Stimulated activated naive CD8-positive, alpha-beta T cell treated with anti-CD3 and anti-CD28 coated beads, Interleukin-15, amount 100 ng/mL, for 72 hours (primary cell): ENCODE measurements around the gene CCDC195.

Experiments used
- ATAC-seq: fragments of 150-1000 bp; cut with Tn5 transposase; 2 replicates; pipeline ENCODE4 v1.10.0; 2021; ENCODE audit warnings: mild to moderate bottlenecking, moderate library complexity
- DNase-seq, 2 donors: peaks; one replicate each; pipeline ENCODE4 v3.0.0; 2021 to 2022
- H3K27ac Mint-ChIP-seq, 2 donors: one replicate each; pipeline ENCODE4 v1.8.0; 2022; ENCODE audit warnings: mild to moderate bottlenecking in 2 of 2, mixed read lengths in 2 of 2, moderate library complexity in 2 of 2
- H3K27me3 Mint-ChIP-seq: one replicate; pipeline ENCODE4 v1.8.0; 2022; ENCODE audit warnings: mixed read lengths
- H3K4me1 Mint-ChIP-seq: one replicate; pipeline ENCODE4 v1.8.0; 2022; ENCODE audit warnings: mild to moderate bottlenecking, mixed read lengths
- H3K4me3 Mint-ChIP-seq, 2 donors: one replicate each; pipeline ENCODE4 v1.8.0; 2022; ENCODE audit warnings: mild to moderate bottlenecking in 2 of 2, mixed read lengths in 2 of 2, moderate library complexity in 1 of 2
- H3K9me3 Mint-ChIP-seq, 2 donors: one replicate each; pipeline ENCODE4 v1.8.0; 2022; ENCODE audit warnings: mixed read lengths in 2 of 2

Gene CCDC195

DNA sequence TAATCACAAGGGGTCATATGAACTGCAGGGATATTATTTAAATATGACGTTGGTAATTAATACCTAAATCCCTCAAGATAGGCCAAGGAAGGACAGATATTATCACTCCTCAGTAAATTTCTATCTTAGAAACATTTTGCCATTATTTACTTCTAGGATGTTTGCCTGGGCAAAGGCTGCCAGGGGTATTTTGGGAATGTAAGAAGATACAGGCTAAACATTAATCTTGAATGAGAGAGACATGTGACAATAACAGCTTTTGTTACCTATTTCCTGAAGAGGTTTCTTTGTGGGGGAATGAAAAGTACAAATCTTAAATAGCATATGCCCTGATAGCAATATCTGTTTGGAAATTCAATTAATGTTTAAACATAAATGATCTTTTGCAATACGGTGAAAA is 756 bp upstream of the CCDC195 start:
- Mint-ChIP-seq H3K4me1 (no peaks in the 10 kb centered on the region), H3K9me3 (peaks cover 6 to 14% of the 10 kb centered on the region in 2 donors), H3K27me3 (peaks cover 11% of the 10 kb centered on the region), H3K4me3 (no peak overlapping the region), H3K27ac (no peak overlapping the region)
- DNase-seq (no peak), ATAC-seq (no peak)

GRCh38 chr2:224711859-224712665 is 4.1 kb downstream of the CCDC195 start:
- Mint-ChIP-seq H3K27me3 (peaks cover 30% of the 10 kb centered on the region), H3K4me3 (no peak overlapping the region), H3K9me3 (peaks cover 6 to 14% of the 10 kb centered on the region in 2 donors), H3K27ac (no peak overlapping the region), H3K4me1 (no peaks in the 10 kb centered on the region)
- ATAC-seq (no peak), DNase-seq (no peak)

DNA sequence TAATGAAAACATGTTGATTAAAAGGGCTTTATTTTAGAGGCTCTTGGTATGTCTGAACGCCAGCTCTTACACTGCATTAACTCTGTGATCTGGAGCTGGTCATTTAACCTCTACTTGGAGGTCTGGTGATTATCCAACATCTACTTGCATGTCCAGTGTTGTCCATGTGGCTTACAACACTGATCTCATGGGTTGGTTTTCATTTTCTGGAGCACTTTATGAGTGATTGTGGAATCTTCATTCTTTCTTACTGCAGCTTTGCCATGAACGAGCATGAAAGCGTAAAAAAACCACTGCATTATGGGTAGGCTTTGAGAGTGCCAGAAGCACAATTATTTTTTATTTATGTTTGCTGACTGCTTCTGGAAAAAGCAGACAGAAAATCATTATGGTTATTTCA is 4.8 kb downstream of the CCDC195 start:
- H3K4me1 Mint-ChIP-seq = no peaks in the 10 kb centered on the region
- H3K9me3 Mint-ChIP-seq = peaks cover 6 to 14% of the 10 kb centered on the region in 2 donors
- DNase-seq = no peak
- ATAC-seq = no peak
- peaks cover 25% of the 10 kb centered on the region for H3K27me3 Mint-ChIP-seq
- no peak overlapping the region for H3K4me3 Mint-ChIP-seq
- H3K27ac Mint-ChIP-seq = no peak overlapping the region

DNA sequence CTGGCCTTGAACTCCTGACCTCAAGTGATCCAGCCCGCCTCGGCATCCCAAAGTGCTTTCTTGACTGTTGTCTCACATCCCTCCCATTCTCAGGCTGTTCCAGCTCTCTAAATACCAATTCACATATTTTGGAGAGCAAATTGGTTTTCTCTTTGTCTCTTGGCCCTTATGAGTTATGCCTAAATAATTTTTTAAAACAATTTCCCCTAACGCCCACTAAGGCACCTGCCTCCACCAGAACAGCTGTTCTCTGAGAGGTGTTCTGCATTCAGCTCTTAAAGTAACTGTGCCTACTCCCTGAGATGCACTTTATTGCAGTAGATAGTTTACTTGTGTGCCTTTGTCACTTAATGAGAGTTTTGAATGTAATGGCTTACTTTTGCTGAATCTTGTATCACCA is 6.9 kb downstream of the CCDC195 start:
- Mint-ChIP-seq H3K4me3 (no peak overlapping the region), H3K4me1 (no peaks in the 10 kb centered on the region), H3K27me3 (peaks cover 19% of the 10 kb centered on the region), H3K27ac (no peak overlapping the region), H3K9me3 (peaks cover 5 to 6% of the 10 kb centered on the region in 2 donors)
- DNase-seq = no peak
- ATAC-seq = no peak

- Mint-ChIP-seq H3K4me1 (no peaks in the 10 kb centered on the region), H3K4me3 (no peak overlapping the region), H3K27me3 (no peaks in the 10 kb centered on the region), H3K9me3 (no peaks in the 10 kb centered on the region), H3K27ac (no peak overlapping the region)
- ATAC-seq = no peak
- no peak for DNase-seq
These were observed 21.7 kb downstream of the CCDC195 start for GRCh38 chr2:224694502-224694901.

DNA sequence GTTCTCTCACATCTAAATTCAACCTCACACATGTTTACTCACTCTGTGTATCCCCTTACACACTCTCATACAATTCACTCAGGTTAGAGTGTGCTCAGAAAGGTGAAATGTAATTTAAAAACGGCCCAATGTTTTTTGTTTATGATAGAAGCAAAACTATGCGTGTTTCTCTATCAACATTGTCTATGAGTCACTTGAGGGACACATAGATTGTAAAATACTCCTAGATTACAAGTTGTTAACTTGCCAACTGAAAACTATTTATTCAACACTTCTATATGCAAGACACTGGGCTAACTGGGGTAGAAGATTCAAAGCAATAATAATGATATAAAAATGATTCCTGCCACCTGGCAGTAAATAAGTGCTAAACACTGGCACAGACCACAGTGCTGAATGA is 24.6 kb downstream of the CCDC195 start:
- DNase-seq (no peak), ATAC-seq (no peak)
- no peaks in the 10 kb centered on the region for H3K27me3 Mint-ChIP-seq
- no peak overlapping the region for H3K4me3 Mint-ChIP-seq
- H3K4me1 Mint-ChIP-seq = no peaks in the 10 kb centered on the region
- H3K27ac Mint-ChIP-seq = no peak overlapping the region
- no peaks in the 10 kb centered on the region for H3K9me3 Mint-ChIP-seq

GRCh38 chr2:224690868-224691267 is 25.3 kb downstream of the CCDC195 start:
- Mint-ChIP-seq H3K4me3 (no peak overlapping the region), H3K27me3 (no peaks in the 10 kb centered on the region), H3K9me3 (no peaks in the 10 kb centered on the region), H3K27ac (no peak overlapping the region), H3K4me1 (no peaks in the 10 kb centered on the region)
- DNase-seq (no peak), ATAC-seq (no peak)

DNA sequence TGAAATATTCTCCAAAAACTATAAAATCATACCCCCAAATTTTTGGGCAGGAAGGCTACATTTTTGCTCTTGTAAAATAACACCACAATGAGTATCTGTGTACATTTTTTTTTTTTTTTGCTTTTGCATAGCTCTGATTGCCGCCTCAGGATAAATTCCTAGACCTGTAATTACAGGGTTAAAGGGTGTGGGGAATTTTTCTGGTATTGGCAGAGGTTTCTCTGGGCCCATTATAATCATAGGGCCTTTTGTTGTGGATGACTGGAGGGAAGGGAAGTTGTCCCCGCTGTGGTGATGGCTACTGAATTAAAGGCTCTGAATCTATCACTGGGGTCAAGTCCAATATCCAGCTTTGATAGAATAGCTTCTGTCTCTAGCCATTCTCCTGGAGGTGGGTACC is 26.6 kb downstream of the CCDC195 start:
- no peak for ATAC-seq
- Mint-ChIP-seq H3K27ac (no peak overlapping the region), H3K4me1 (no peaks in the 10 kb centered on the region), H3K27me3 (no peaks in the 10 kb centered on the region), H3K9me3 (no peaks in the 10 kb centered on the region), H3K4me3 (no peak overlapping the region)
- DNase-seq = no peak

- no peak overlapping the region for H3K27ac Mint-ChIP-seq
- H3K4me1 Mint-ChIP-seq = no peaks in the 10 kb centered on the region
- no peaks in the 10 kb centered on the region for H3K9me3 Mint-ChIP-seq
- no peaks in the 10 kb centered on the region for H3K27me3 Mint-ChIP-seq
- no peak overlapping the region for H3K4me3 Mint-ChIP-seq
- DNase-seq (no peak), ATAC-seq (no peak)
These were observed 27.2 kb downstream of the CCDC195 start for GRCh38 chr2:224688997-224689396.

- Mint-ChIP-seq H3K27ac (no peak overlapping the region), H3K4me3 (no peak overlapping the region), H3K4me1 (no peaks in the 10 kb centered on the region), H3K9me3 (no peaks in the 10 kb centered on the region), H3K27me3 (no peaks in the 10 kb centered on the region)
- ATAC-seq (no peak), DNase-seq (no peak)
These were observed 29.0 kb downstream of the CCDC195 start for GRCh38 chr2:224687156-224687555.

GRCh38 chr2:224685121-224685520 is 31.0 kb downstream of the CCDC195 start:
- Mint-ChIP-seq H3K27me3 (no peaks in the 10 kb centered on the region), H3K9me3 (no peaks in the 10 kb centered on the region), H3K4me1 (no peaks in the 10 kb centered on the region), H3K27ac (no peak overlapping the region), H3K4me3 (no peak overlapping the region)
- ATAC-seq (no peak), DNase-seq (no peak)

DNA sequence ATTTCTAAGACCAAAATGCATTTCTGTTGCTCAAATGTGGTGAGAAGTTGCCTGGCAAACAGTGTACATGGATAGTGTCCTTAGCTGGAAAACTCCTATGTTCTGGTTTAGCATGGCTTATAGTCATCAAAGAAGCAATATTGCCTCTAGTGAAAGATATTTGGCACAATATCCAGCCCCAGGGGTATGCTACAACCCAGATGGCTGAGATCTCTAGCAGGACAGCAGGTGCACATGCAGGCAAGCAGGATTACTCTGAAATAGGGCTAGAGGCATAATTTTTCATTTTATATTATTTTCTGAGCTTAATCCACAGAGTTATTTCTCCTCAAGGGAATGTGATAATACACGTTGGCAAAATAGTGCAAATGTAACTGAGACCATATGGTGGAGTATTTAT is 34.0 kb downstream of the CCDC195 start:
- ATAC-seq = no peak
- H3K4me3 Mint-ChIP-seq = no peak overlapping the region
- H3K27ac Mint-ChIP-seq = no peak overlapping the region
- no peaks in the 10 kb centered on the region for H3K27me3 Mint-ChIP-seq
- H3K9me3 Mint-ChIP-seq = no peaks in the 10 kb centered on the region
- no peak for DNase-seq
- H3K4me1 Mint-ChIP-seq = no peaks in the 10 kb centered on the region

DNA sequence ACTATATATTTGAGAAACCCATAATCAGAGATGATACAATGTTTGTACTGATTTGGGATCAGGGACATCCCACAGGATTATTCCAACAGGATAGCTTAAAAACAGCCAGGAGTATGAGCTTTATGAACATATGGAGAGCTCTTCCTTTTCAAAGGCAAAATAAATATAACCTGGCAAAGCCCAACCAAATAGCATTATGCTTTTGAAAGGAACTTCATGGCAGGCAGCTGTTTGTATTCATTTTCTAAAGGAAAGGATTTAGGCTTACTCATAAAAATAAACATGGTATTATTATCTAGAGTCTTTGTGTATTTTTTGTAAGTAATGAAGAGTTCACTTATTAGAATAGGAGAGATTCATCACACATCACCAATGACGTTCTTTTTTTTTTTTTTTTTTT is 44.4 kb downstream of the CCDC195 start:
- H3K27ac Mint-ChIP-seq = no peak overlapping the region
- ATAC-seq (no peak), DNase-seq (no peak)
- H3K27me3 Mint-ChIP-seq = no peaks in the 10 kb centered on the region
- no peak overlapping the region for H3K4me3 Mint-ChIP-seq
- no peaks in the 10 kb centered on the region for H3K9me3 Mint-ChIP-seq
- no peaks in the 10 kb centered on the region for H3K4me1 Mint-ChIP-seq

DNA sequence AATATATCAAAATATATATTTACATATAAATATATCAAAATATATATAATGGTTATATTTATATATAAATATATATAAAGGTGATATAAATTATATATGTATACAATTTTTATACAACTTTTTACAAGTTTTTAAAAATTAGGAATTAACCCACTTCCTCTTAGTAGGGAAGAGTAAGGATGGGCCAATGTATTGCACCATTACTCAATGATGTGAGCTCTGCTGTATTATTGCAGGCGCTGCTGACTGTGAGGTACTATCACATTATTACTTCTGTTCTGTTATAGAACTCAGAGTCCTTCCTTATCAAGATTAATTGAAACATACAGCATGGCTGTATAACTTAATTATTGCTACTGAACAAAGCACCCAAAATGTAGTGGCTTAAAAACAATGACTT is 46.0 kb downstream of the CCDC195 start:
- ATAC-seq (no peak), DNase-seq (no peak)
- H3K27me3 Mint-ChIP-seq = no peaks in the 10 kb centered on the region
- H3K4me3 Mint-ChIP-seq = no peak overlapping the region
- H3K9me3 Mint-ChIP-seq = no peaks in the 10 kb centered on the region
- H3K4me1 Mint-ChIP-seq = no peaks in the 10 kb centered on the region
- H3K27ac Mint-ChIP-seq = no peak overlapping the region

DNA sequence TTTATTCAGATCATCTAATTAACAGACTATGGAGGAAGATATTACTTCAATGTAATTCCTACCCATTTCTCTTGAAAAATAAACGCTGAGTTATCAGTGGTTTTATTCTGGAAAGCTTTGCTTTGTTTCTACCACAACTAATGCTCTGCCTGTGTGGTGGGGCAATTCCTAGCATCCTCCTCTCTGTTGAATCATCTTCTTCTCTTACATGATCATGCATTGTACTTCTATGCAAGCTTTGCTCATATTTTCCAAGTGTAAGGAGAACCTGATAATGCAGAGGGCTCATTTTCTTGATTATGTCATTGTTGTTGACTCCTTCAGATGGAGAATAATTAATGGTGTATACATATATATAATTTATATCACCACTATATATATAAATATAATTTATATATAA is 46.7 kb downstream of the CCDC195 start:
- ATAC-seq (no peak), DNase-seq (no peak)
- H3K4me3 Mint-ChIP-seq = no peak overlapping the region
- H3K4me1 Mint-ChIP-seq = no peaks in the 10 kb centered on the region
- H3K27me3 Mint-ChIP-seq = no peaks in the 10 kb centered on the region
- no peaks in the 10 kb centered on the region for H3K9me3 Mint-ChIP-seq
- no peak overlapping the region for H3K27ac Mint-ChIP-seq

- DNase-seq (no peak), ATAC-seq (no peak)
- no peak overlapping the region for H3K27ac Mint-ChIP-seq
- H3K9me3 Mint-ChIP-seq = peaks cover 3 to 4% of the 10 kb centered on the region in 2 donors
- H3K27me3 Mint-ChIP-seq = no peaks in the 10 kb centered on the region
- no peaks in the 10 kb centered on the region for H3K4me1 Mint-ChIP-seq
- H3K4me3 Mint-ChIP-seq = no peak overlapping the region
These were observed 47.8 kb downstream of the CCDC195 start for GRCh38 chr2:224668123-224668909.
